ENCODE data around the gene MREG.

DNA sequence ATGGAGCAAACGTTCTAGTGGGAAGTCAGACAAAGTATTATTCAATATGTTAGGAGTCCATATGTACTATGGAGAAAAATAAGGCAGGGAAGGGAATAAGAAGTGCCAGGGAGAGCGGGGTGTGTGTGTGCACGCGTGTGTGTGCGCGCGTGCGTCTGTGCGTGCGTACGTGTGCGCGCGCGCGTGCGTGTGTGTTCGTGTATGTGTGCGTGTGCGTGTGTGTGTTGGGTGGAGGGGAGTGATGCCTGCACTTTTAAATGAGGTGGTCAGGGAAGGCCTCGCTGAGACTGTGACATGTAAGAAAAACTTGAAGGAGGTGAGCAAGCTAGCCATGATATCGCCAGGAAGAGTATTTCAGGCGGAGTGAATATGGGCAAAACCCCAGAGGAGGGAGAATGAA is 1.6 kb upstream of the MREG start:
- no peak for TF ChIP-seq CTCF (IDR thresholded peaks at IDR 0.05)
- TF ChIP-seq POLR2A (IDR thresholded peaks at IDR 0.05) = no peak
- no peak for TF ChIP-seq EP300 (IDR thresholded peaks at IDR 0.05)
